GM12864 (cell line): ENCODE data around the gene TNFRSF17.

Experiments used
- DNase-seq: peaks from one replicate; pipeline ENCODE4 v3.0.0-alpha.2; 2011; ENCODE audit warnings: low read depth
- H3K4me3 ChIP-seq: 2 replicates; pipeline ENCODE4 v1.5.1; 2011; ENCODE audit warnings: mild to moderate bottlenecking, low read depth, low read length, control low read depth
- CTCF ChIP-seq: IDR thresholded peaks from 2 replicates; pipeline ENCODE4 v1.5.1; 2011; ENCODE audit warnings: low read depth, mild to moderate bottlenecking, moderate library complexity, low read length, control low read depth, inconsistent platforms; ENCODE audit errors: missing control alignments

Gene TNFRSF17

GRCh38 chr16:11994143-11995119, 29.4 kb downstream of the TNFRSF17 start:
- DNase-seq, result no peak
- H3K4me3 ChIP-seq, result no peak overlapping the region
- no peak for TF ChIP-seq CTCF

- TF ChIP-seq CTCF, result no peak
- H3K4me3 ChIP-seq, result no peak overlapping the region
- no peak for DNase-seq
Measured at GRCh38 chr16:11996433-11997330, 31.7 kb downstream of the TNFRSF17 start.

- H3K4me3 ChIP-seq, result no peak overlapping the region
- TF ChIP-seq CTCF, result no peak
- no peak for DNase-seq
Measured at GRCh38 chr16:12000032-12000431, 35.0 kb downstream of the TNFRSF17 start.

- no peak for DNase-seq
- H3K4me3 ChIP-seq, result no peak overlapping the region
- TF ChIP-seq CTCF, result no peak
Measured at GRCh38 chr16:12002447-12003006, 37.5 kb downstream of the TNFRSF17 start.

GRCh38 chr16:12006637-12007036, 41.6 kb downstream of the TNFRSF17 start:
- no peak overlapping the region for H3K4me3 ChIP-seq
- TF ChIP-seq CTCF, result no peak
- no peak for DNase-seq

GRCh38 chr16:12009462-12009861, 44.5 kb downstream of the TNFRSF17 start:
- no peak overlapping the region for H3K4me3 ChIP-seq
- no peak for DNase-seq
- TF ChIP-seq CTCF, result no peak
